Kidney (tissue), 14 donors: ENCODE data around the gene EHD1. TPM values are rescaled to one million over a fixed set of nuclear protein-coding genes. Genes with fewer than 3 reads are reported as not detected.

Source experiments
- DNase-seq, 5 donors: peaks; one replicate each; pipeline ENCODE4 v3.0.0-alpha.2; 2013 to 2020
- FAIRE-seq: peaks from 2 replicates; lab custom pipeline; 2012; peaks lifted over from hg19 to GRCh38; lab: Jason Lieb, UNC
- H3K27ac ChIP-seq, 2 donors: one replicate each; pipeline ENCODE4 v1.7.0; 2013; ENCODE audit warnings: low read depth in 2 of 2, low read length in 2 of 2, inconsistent platforms in 1 of 2
- H3K27me3 ChIP-seq: one replicate; pipeline ENCODE4 v1.7.1; 2013; ENCODE audit warnings: low read length, inconsistent platforms; ENCODE audit not compliant: control insufficient read depth, insufficient read depth
- H3K36me3 ChIP-seq, 3 donors: one replicate each; pipeline versions ENCODE4 v1.7.0 to v1.7.1; 2013; ENCODE audit warnings: low read length in 3 of 3, control low read depth in 1 of 3, inconsistent platforms in 1 of 3; ENCODE audit not compliant: insufficient read depth in 3 of 3, control insufficient read depth in 2 of 3
- H3K4me1 ChIP-seq, 3 donors: one replicate each; pipeline versions ENCODE4 v1.7.0 to v1.7.1; 2013; ENCODE audit warnings: low read length in 3 of 3, inconsistent platforms in 1 of 3, low read depth in 1 of 3; ENCODE audit not compliant: control insufficient read depth in 2 of 3, insufficient read depth in 2 of 3
- H3K4me3 ChIP-seq, 3 donors: one replicate each; pipeline versions ENCODE4 v1.7.0 to v1.8.1; 2013; ENCODE audit warnings: low read length in 3 of 3, control low read depth in 1 of 3, inconsistent platforms in 1 of 3
- H3K9ac ChIP-seq, 3 donors: one replicate each; pipeline versions ENCODE4 v1.7.0 to v1.7.1; 2013; ENCODE audit warnings: low read length in 3 of 3, control low read depth in 1 of 3, inconsistent platforms in 1 of 3
- H3K9me3 ChIP-seq, 3 donors: one replicate each; pipeline versions ENCODE4 v1.7.0 to v1.7.1; 2013; ENCODE audit warnings: low read length in 3 of 3, control low read depth in 1 of 3, inconsistent platforms in 1 of 3; ENCODE audit not compliant: control insufficient read depth in 2 of 3, insufficient read depth in 1 of 3
- CTCF ChIP-seq: IDR thresholded peaks from 3 replicates; pipeline ENCODE4 v1.5.1; 2012; ENCODE audit warnings: mild to moderate bottlenecking, moderate library complexity, borderline replicate concordance; ENCODE audit not compliant: insufficient read depth; ENCODE audit errors: extremely low read depth
- intact Hi-C: fragments of 100-400 bp; cut with DNase I; formaldehyde crosslinking; loops from one replicate; pipeline ENCODE4 v1.11.1; 2022
- polyA plus RNA-seq: library from polyadenylated mRNA; stranded (reverse); fragments of 350-450 nt; fragmentation: Illumina TruSeq; extraction: RNeasy Lipid Tissue Mini Kit (QIAGEN cat#74804); gene quantifications from one replicate; pipeline ENCODE4 v1.2.3, GENCODE V29; 2014; ENCODE audit warnings: low read depth, low replicate concordance; ENCODE audit not compliant: insufficient read depth
- total RNA-seq: library from RNA; stranded (reverse); fragmentation: NEBNext Ultra II Directional; extraction: Animal tissue kit (Norgen Biotek cat#: 25700); gene quantifications from one replicate; pipeline ENCODE4 v1.2.1, GENCODE V29; 2021
- donor health status: control.
- donor health status: control.
- donor health status: control.
- donor health status: control.
- donor health status: control.
- donor health status: DM: yes; HTN: yes; CAD: no.
- donor health status: Normal renal cell carcinoma (clear cell type).

EHD1 gene
- total and polyA plus RNA-seq, 2 donors from 2014 or later = 48.9 to 76.1 TPM

GRCh38 chr11:64911142-64911541, 32.7 kb upstream of the EHD1 start:
- Histone ChIP-seq H3K27me3 (no peaks in the 10 kb centered on the region), H3K4me1 (peaks cover 0 to 7% (median 4%) of the 10 kb centered on the region in 3 donors), H3K36me3 (peaks cover 0 to 44% (median 15%) of the 10 kb centered on the region in 3 donors), H3K27ac (no peak overlapping the region), H3K9me3 (no peaks in the 10 kb centered on the region), H3K9ac (no peak overlapping the region), H3K4me3 (no peak overlapping the region)
- DNase-seq = peak in 1 of 5 donors; percentile 59
- intact Hi-C loops = no loop called here
- no peak for FAIRE-seq
- TF ChIP-seq CTCF = no peak

GRCh38 chr11:64910451-64911093, 32.2 kb upstream of the EHD1 start:
- no peak overlapping the region for H3K27ac ChIP-seq
- H3K36me3 ChIP-seq = peaks cover 0 to 48% (median 17%) of the 10 kb centered on the region in 3 donors
- H3K4me1 ChIP-seq = peaks cover 0 to 2% (median 0%) of the 10 kb centered on the region in 3 donors
- no peak for FAIRE-seq
- TF ChIP-seq CTCF = no peak
- H3K9me3 ChIP-seq = no peaks in the 10 kb centered on the region
- intact Hi-C loops = no loop called here
- no peaks in the 10 kb centered on the region for H3K27me3 ChIP-seq
- no peak overlapping the region for H3K9ac ChIP-seq
- peak in 1 of 5 donors; percentile 58 for DNase-seq
- no peak overlapping the region for H3K4me3 ChIP-seq

- Histone ChIP-seq H3K9ac (no peak overlapping the region), H3K36me3 (peaks cover 2 to 56% (median 20%) of the 10 kb centered on the region in 3 donors), H3K4me1 (no peaks in the 10 kb centered on the region), H3K27ac (no peak overlapping the region), H3K4me3 (no peak overlapping the region), H3K9me3 (no peaks in the 10 kb centered on the region), H3K27me3 (no peaks in the 10 kb centered on the region)
- DNase-seq (peak in 1 of 5 donors; percentile 61), FAIRE-seq (no peak)
- no peak for TF ChIP-seq CTCF
- intact Hi-C loops = no loop called here
These were observed 31.4 kb upstream of the EHD1 start for GRCh38 chr11:64909653-64910343.
